ENCODE measurements around the gene PSME3. TPM values are rescaled to one million over a fixed set of nuclear protein-coding genes. Genes with fewer than 3 reads are reported as not detected.
"Not testable (repeated sequence)": the region's sequence is repeated elsewhere in the genome, so short reads cannot be mapped to it uniquely, and the experiment has no call there.

Gene PSME3
- total RNA-seq, 2 donors from 2014 or later, result 71.5 to 78.8 TPM

DNA sequence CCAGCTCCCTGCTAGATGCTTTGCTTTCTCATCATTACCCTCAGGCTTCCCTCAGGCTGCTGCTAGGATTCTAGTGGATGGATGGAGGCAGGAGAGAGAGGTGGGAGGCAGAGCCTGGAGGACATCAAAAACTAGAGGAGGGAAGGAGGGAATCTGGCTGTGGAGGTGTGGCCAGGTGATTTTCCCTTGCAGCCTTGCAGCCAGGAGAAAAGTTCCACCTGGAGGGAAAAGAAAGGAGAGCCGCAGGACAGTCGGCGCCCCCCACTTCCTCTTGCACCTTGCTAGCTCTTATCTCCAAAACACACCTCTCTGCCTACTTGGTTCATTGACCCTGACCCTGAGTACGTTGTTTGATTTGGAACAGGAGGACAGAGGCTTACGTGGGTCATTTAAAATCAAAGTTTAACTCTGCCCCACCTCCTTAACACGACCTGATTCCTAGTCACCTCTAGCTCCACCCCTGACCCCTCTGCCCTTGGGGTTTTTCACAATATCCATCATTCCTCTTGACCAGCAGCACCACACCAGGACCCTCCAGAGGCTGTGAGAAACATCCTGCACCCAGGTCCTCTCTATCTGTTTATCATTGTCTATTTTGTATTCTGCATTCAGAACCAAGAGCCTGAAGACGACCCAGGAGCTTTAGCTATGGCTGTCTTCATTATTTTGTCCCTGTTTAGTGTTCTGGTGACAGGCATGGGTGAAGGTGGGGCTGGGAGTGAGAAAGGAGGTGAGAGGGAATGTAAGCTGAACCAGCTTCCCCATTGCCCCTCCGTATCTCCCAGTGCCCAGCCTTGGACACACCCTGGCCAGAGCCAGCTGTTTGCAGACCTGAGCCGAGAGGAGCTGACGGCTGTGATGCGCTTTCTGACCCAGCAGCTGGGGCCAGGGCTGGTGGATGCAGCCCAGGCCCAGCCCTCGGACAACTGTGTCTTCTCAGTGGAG is 33.7 kb downstream of the PSME3 start:
- Mint-ChIP-seq H3K4me1 (peaks cover 6% of the 10 kb centered on the region), H3K4me3 (no peak overlapping the region), H3K27ac (no peak overlapping the region), H3K36me3 (ENCODE audit: low read depth) (peaks cover 5% of the 10 kb centered on the region), H3K27me3 (peaks cover 31% of the 10 kb centered on the region)
- H3K9me3 ChIP-seq (ENCODE audit: control insufficient read depth, low read length, poor library complexity, severe bottlenecking), result no peaks in the 10 kb centered on the region
- DNase-seq (no peak), ATAC-seq (no peak)

GRCh38 chr17:42867694-42868261 is 34.6 kb downstream of the PSME3 start:
- peaks cover 36% of the 10 kb centered on the region for H3K27me3 Mint-ChIP-seq
- not testable (repeated sequence) for H3K36me3 Mint-ChIP-seq (ENCODE audit: low read depth); H3K4me3 Mint-ChIP-seq; H3K27ac Mint-ChIP-seq; H3K9me3 ChIP-seq (ENCODE audit: control insufficient read depth, low read length, poor library complexity, severe bottlenecking); H3K4me1 Mint-ChIP-seq; ATAC-seq; DNase-seq

DNA sequence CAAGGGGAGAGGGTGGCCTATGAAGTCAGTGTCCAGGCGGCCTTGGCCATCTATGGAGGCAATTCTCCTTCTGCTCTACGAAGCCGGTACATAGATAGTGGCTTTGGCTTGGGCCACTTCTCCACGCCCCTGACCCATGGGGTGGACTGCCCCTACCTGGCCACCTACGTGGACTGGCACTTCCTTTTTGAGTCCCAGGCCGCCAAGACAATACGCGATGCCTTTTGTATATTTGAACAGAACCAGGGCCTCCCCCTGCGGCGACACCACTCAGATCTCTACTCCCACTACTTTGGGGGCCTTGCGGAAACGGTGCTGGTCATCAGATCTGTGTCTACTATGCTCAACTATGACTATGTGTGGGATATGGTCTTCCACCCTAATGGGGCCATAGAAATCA is 35.1 kb downstream of the PSME3 start:
- no peak overlapping the region for H3K4me3 Mint-ChIP-seq
- no peak for DNase-seq
- no peak for ATAC-seq
- H3K4me1 Mint-ChIP-seq, result peaks cover 6% of the 10 kb centered on the region
- no peaks in the 10 kb centered on the region for H3K9me3 ChIP-seq (ENCODE audit: control insufficient read depth, low read length, poor library complexity, severe bottlenecking)
- H3K36me3 Mint-ChIP-seq (ENCODE audit: low read depth), result peaks cover 5% of the 10 kb centered on the region
- H3K27ac Mint-ChIP-seq, result no peak overlapping the region
- peaks cover 42% of the 10 kb centered on the region for H3K27me3 Mint-ChIP-seq

DNA sequence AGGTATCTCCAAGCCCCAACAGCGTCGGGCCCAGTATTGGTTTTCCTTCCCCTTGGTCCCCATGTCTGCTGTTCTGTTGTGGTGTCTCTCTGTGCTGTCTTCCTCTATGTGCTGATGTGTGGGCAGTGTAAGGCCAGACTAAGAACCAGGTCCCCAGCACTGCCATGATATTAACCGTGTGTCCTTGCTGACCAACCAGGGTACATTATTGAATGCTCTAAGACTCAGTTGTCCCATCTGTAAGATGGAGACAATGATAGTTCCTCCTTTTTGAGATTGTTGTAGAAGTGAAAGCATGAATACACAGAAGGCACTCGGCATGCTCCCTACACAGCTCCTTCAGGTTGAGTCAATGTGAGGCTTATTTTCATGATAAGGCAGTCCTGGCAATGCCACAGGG is 38.5 kb downstream of the PSME3 start:
- Mint-ChIP-seq H3K27me3 (peaks cover 36% of the 10 kb centered on the region), H3K4me3 (no peak overlapping the region), H3K27ac (no peak overlapping the region), H3K4me1 (no peaks in the 10 kb centered on the region), H3K36me3 (ENCODE audit: low read depth) (no peaks in the 10 kb centered on the region)
- DNase-seq, result no peak
- ATAC-seq, result no peak
- H3K9me3 ChIP-seq (ENCODE audit: control insufficient read depth, low read length, poor library complexity, severe bottlenecking), result no peaks in the 10 kb centered on the region

DNA sequence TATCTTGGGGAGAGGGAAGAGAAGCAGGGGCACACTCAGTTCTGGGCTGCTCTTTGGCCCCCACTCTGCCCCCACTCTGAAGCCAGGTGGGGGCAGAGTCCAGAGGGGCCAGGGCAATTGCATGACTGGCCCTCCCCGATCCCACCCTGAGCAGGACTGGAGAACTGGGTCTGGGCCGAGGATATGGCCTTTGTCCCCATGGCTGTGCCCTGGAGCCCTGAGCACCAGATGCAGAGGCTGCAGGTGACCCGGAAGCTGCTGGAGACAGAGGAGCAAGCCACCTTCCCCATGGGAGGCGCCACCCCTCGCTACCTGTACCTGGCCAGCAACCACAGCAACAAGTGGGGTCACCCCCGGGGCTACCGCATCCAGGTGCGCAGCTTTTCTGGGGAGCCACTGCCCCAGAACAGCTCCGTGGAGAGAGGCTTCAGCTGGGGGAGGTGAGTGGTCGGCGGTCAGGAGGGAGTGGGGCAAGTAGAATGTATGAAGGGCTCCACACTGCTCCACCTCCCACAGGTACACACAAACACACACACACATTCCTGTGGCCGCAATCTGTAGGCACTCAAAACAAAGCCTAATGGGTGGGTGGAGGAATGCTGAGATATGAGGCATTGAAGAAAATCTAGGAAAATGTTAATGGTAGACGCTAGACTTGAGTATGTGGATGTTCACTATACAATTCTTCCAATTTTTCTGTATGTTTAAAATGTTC is 39.2 kb downstream of the PSME3 start:
- ATAC-seq (no peak), DNase-seq (no peak)
- H3K4me1 Mint-ChIP-seq, result no peaks in the 10 kb centered on the region
- no peaks in the 10 kb centered on the region for H3K9me3 ChIP-seq (ENCODE audit: control insufficient read depth, low read length, poor library complexity, severe bottlenecking)
- H3K27me3 Mint-ChIP-seq, result peaks cover 35% of the 10 kb centered on the region
- peak overlapping the region; percentile 46 for H3K4me3 Mint-ChIP-seq
- peaks cover 4% of the 10 kb centered on the region for H3K36me3 Mint-ChIP-seq (ENCODE audit: low read depth)
- H3K27ac Mint-ChIP-seq, result no peak overlapping the region

DNA sequence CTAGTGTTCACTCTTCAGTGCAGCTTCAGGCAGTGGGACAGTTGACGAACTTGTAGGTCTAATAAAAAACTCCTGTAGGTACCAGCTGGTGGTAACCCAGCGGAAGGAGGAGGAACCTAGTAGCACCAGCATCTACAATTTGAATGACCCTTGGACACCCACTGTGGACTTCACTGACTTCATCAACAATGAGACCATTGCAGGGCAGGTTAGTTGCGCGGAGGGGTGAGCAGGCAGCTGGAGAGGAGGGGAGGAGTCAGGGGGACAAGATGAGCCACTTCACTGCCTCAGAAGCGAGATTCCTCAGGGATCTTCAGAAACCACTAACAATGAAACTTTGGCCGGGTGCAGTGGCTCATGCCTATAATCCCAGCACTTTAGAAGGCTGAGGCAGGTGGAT is 40.1 kb downstream of the PSME3 start:
- no peak overlapping the region for H3K4me3 Mint-ChIP-seq
- no peaks in the 10 kb centered on the region for H3K9me3 ChIP-seq (ENCODE audit: control insufficient read depth, low read length, poor library complexity, severe bottlenecking)
- peaks cover 42% of the 10 kb centered on the region for H3K27me3 Mint-ChIP-seq
- ATAC-seq (no peak), DNase-seq (no peak)
- H3K36me3 Mint-ChIP-seq (ENCODE audit: low read depth), result peaks cover 4% of the 10 kb centered on the region
- no peaks in the 10 kb centered on the region for H3K4me1 Mint-ChIP-seq
- H3K27ac Mint-ChIP-seq, result no peak overlapping the region

DNA sequence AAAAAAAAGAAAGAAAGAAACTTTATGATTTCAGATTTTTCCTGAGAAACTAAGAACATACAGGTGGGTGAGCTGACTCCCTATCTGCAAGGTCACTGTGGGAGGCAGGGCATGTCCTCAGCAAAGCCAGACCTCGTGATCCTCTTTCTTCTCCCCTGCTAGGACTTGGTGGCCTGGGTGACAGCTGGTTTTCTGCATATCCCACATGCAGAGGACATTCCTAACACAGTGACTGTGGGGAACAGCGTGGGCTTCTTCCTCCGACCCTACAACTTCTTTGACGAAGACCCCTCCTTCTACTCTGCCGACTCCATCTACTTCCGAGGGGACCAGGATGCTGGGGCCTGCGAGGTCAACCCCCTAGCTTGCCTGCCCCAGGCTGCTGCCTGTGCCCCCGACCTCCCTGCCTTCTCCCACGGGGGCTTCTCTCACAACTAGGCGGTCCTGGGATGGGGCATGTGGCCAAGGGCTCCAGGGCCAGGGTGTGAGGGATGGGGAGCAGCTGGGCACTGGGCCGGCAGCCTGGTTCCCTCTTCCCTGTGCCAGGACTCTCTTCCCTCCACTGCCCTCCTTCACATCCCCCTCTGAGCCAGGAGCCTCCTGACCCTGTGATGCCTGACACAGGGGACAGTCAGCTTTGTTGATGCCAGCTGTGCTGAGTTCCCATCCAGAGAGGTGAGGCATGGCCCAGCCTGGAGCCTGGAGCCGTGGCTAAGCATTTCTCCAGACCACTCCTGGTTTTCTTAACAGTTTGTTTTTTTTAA is 40.9 kb downstream of the PSME3 start:
- H3K27me3 Mint-ChIP-seq, result peaks cover 49% of the 10 kb centered on the region
- not testable (repeated sequence) for H3K4me3 Mint-ChIP-seq; H3K9me3 ChIP-seq (ENCODE audit: control insufficient read depth, low read length, poor library complexity, severe bottlenecking); ATAC-seq; H3K36me3 Mint-ChIP-seq (ENCODE audit: low read depth); DNase-seq; H3K27ac Mint-ChIP-seq; H3K4me1 Mint-ChIP-seq

DNA sequence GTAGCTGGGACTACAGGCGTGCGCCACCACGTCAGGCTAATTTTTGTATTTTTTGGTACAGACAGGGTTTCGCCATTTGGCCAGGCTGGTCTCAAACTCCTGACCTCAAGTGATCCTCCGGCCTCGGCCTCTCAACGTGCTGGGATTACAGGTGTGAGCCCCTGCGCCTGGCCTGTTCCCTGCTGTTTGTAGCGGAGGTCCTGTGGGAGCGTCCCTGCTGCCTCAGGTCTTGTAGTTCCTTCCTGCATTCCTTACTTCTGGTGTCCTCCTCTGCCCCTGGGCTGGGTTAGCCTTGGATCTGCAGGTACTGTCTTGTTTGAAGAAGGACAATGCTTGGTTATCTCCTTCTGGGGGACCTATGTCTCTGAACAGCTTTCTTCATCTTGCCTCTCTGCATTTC is 43.8 kb downstream of the PSME3 start:
- Mint-ChIP-seq H3K27me3 (peaks cover 51% of the 10 kb centered on the region), H3K36me3 (ENCODE audit: low read depth) (peaks cover 4% of the 10 kb centered on the region), H3K4me3 (no peak overlapping the region), H3K27ac (no peak overlapping the region), H3K4me1 (no peaks in the 10 kb centered on the region)
- ATAC-seq (no peak), DNase-seq (no peak)
- no peaks in the 10 kb centered on the region for H3K9me3 ChIP-seq (ENCODE audit: control insufficient read depth, low read length, poor library complexity, severe bottlenecking)

DNA sequence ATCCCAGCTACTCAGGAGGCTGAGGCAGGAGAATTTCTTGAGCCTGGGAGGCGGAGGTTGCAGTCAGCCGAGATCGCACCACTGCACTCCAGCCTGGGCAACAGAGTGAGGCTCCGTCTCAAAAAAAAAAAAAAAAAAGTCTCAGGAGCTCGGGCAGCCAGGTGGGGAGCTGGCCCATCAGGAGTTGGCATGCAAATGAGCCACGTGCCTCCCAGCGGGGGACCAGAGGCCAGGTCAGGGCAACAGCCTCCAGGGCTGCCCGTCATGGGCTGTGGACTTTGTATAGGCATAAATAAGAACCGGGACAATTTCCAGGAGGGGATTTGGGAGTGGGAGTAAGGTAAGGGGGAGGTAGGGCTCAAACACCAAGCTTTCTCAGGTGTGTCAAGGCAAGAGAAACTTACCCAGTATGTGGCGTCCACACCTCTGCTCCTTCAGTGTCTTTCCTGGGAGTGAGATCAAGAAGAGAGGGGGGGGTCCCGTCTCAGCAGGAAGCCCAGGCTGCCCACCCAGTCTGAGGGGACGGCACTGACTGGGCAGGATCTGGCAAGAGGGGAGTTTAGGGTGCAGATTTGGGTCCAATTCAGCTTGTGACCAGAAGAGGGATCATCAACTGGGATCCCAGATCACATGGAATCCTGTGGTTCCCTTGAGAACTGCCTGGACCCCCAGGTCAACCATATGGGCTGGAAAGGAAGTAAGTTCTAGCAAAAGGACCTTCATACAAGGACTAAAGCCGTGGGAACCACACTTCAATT is 45.1 kb downstream of the PSME3 start:
- Mint-ChIP-seq H3K27me3 (peaks cover 41% of the 10 kb centered on the region), H3K36me3 (ENCODE audit: low read depth) (peaks cover 4% of the 10 kb centered on the region), H3K4me1 (no peaks in the 10 kb centered on the region), H3K27ac (peak overlapping the region; percentile 21), H3K4me3 (no peak overlapping the region)
- DNase-seq, result no peak
- no peak for ATAC-seq
- no peaks in the 10 kb centered on the region for H3K9me3 ChIP-seq (ENCODE audit: control insufficient read depth, low read length, poor library complexity, severe bottlenecking)

GRCh38 chr17:42878924-42879595 is 45.9 kb downstream of the PSME3 start:
- peaks cover 39% of the 10 kb centered on the region for H3K27me3 Mint-ChIP-seq
- no peak for ATAC-seq
- no peaks in the 10 kb centered on the region for H3K9me3 ChIP-seq (ENCODE audit: control insufficient read depth, low read length, poor library complexity, severe bottlenecking)
- H3K4me1 Mint-ChIP-seq, result no peaks in the 10 kb centered on the region
- no peak for DNase-seq
- peaks cover 4% of the 10 kb centered on the region for H3K36me3 Mint-ChIP-seq (ENCODE audit: low read depth)
- no peak overlapping the region for H3K4me3 Mint-ChIP-seq
- no peak overlapping the region for H3K27ac Mint-ChIP-seq

GRCh38 chr17:42879596-42879985 is 46.4 kb downstream of the PSME3 start:
- DNase-seq, result no peak
- Mint-ChIP-seq H3K27me3 (peaks cover 39% of the 10 kb centered on the region), H3K4me3 (no peak overlapping the region), H3K27ac (no peak overlapping the region), H3K36me3 (ENCODE audit: low read depth) (peaks cover 4% of the 10 kb centered on the region), H3K4me1 (no peaks in the 10 kb centered on the region)
- ATAC-seq, result no peak
- H3K9me3 ChIP-seq (ENCODE audit: control insufficient read depth, low read length, poor library complexity, severe bottlenecking), result no peaks in the 10 kb centered on the region

DNA sequence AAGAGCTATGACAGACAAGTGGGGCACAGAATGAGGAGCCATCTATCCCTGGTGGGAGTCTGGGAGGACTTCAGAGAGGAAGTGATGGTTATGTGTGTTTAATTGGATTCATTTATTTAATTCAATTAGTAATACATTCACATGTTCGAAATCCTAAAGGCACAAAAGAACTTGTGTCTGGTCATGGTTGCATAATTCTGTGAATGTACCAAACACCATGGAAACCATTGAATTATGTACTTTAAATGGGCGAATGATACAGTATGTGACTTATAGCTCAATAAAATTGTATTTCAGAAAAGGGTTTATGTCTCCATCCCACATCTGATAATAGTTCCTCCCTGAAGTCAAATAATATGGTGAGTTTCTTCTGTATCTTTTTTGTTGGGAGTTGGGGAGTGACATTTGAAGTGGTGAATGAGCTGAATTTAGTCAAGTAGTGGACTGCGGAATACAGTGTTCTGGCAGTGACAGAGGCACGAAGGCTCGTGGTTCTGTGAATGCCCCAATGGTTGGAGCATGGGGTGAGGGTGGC is 47.6 kb downstream of the PSME3 start:
- H3K4me3 Mint-ChIP-seq, result no peak overlapping the region
- ATAC-seq (no peak), DNase-seq (no peak)
- peaks cover 4% of the 10 kb centered on the region for H3K36me3 Mint-ChIP-seq (ENCODE audit: low read depth)
- H3K4me1 Mint-ChIP-seq, result no peaks in the 10 kb centered on the region
- peaks cover 33% of the 10 kb centered on the region for H3K27me3 Mint-ChIP-seq
- no peak overlapping the region for H3K27ac Mint-ChIP-seq
- no peaks in the 10 kb centered on the region for H3K9me3 ChIP-seq (ENCODE audit: control insufficient read depth, low read length, poor library complexity, severe bottlenecking)
